K562 (cell line): ENCODE results near the gene ZKSCAN8. TPM values are rescaled to one million over a fixed set of nuclear protein-coding genes. Genes with fewer than 3 reads are reported as not detected.

Experiments
- CC2D1A ChIP-seq: fragments of 450-650 bp; IDR thresholded peaks from 2 replicates; pipeline ENCODE4 v1.6.1; 2017; ENCODE audit warnings: mild to moderate bottlenecking
- CREBBP ChIP-seq: IDR thresholded peaks from one replicate; pipeline ENCODE4 v1.6.1; 2012; ENCODE audit warnings: low read depth, mild to moderate bottlenecking, control low read depth, inconsistent platforms, low read length
- KAT2B ChIP-seq: IDR thresholded peaks from one replicate; pipeline ENCODE4 v1.6.1; 2012; ENCODE audit warnings: low read depth, mild to moderate bottlenecking, control low read depth, inconsistent platforms, low read length, moderate library complexity
- LCOR ChIP-seq: sonication (generic); formaldehyde crosslinking; IDR thresholded peaks from 2 replicates; pipeline ENCODE4 v1.8.0; 2022; ENCODE audit warnings: mild to moderate bottlenecking, missing genetic modification reagents
- SMARCC2 ChIP-seq: fragments of 450-650 bp; IDR thresholded peaks from 2 replicates; pipeline ENCODE4 v1.6.1; 2017; ENCODE audit warnings: antibody characterized with exemption, moderate library complexity, mild to moderate bottlenecking, low read depth
- SMARCE1 ChIP-seq: fragments of 450-650 bp; IDR thresholded peaks from 2 replicates; pipeline ENCODE4 v1.7.1; 2016; ENCODE audit warnings: mild to moderate bottlenecking
- STAG1 ChIP-seq: sonication (generic); formaldehyde crosslinking; IDR thresholded peaks from 2 replicates; pipeline ENCODE4 v1.5.0; 2020; ENCODE audit warnings: missing genetic modification reagents, borderline replicate concordance
- ZNF197 ChIP-seq: fragments of 200-800 bp; sonication (Bioruptor generic); IDR thresholded peaks from 2 replicates; pipeline ENCODE4 v1.6.1; 2016; ENCODE audit warnings: low read depth, missing genetic modification characterization, missing compliant biosample characterization
- ZNF695 ChIP-seq: fragments of 450-650 bp; formaldehyde crosslinking; IDR thresholded peaks from 2 replicates; pipeline ENCODE4 v1.4.0; 2020; ENCODE audit warnings: mild to moderate bottlenecking, moderate library complexity
- ZNF778 ChIP-seq: fragments of 450-650 bp; formaldehyde crosslinking; IDR thresholded peaks from 2 replicates; pipeline ENCODE4 v1.4.0; 2020; ENCODE audit warnings: mild to moderate bottlenecking, moderate library complexity
- polyA plus RNA-seq, 8 experiments: library from polyadenylated mRNA; depleted of rRNA in 4 of 8; stranded (reverse) in 5 of 8; unstranded in 3 of 8; fragments of >200 nt; fragmentation: Nextera tagmentation in 2 of 8; fragmentation: Illumina TruSeq in 1 of 8; extraction: Ambion mirVana in 2 of 8; extraction: Trizol in 1 of 8; gene quantifications; 2 replicates each; pipeline versions ENCODE4 v1.2.1 to v1.2.3, GENCODE V29; 2011 to 2014; ENCODE audit warnings: inconsistent platforms in 1 of 8, missing spikeins in 1 of 8
- total RNA-seq, 7 experiments: library from RNA; depleted of rRNA in 6 of 7; stranded (reverse); fragments of >200 nt in 6 of 7; fragmentation: Illumina TruSeq in 2 of 7; extraction: Trizol in 2 of 7; gene quantifications; 2 replicates each; pipeline versions ENCODE4 v1.2.1 to v1.2.3, GENCODE V29; 2011 to 2021; ENCODE audit warnings: low replicate concordance in 1 of 7
- TF ChIP-seq, protein P1 (sequence below): fragments of 450-650 bp; IDR thresholded peaks from 2 replicates; pipeline ENCODE4 v1.6.1; 2017; ENCODE audit warnings: antibody characterized with exemption
- TF ChIP-seq, protein P2 (sequence below): fragments of 450-650 bp; IDR thresholded peaks from 2 replicates; pipeline ENCODE4 v1.6.1; 2016; ENCODE audit warnings: borderline replicate concordance
- TF ChIP-seq, protein P3 (sequence below): IDR thresholded peaks from 2 replicates; pipeline ENCODE4 v1.6.1; 2011; ENCODE audit warnings: borderline replicate concordance, low read depth, mild to moderate bottlenecking, moderate library complexity, low read length; ENCODE audit not compliant: insufficient read depth, poor library complexity, severe bottlenecking
- TF ChIP-seq, protein P4 (sequence below), 3 experiments: fragments of 200-800 bp in 1 of 3; sonication (Bioruptor generic) in 1 of 3; sonication (generic) in 1 of 3; formaldehyde crosslinking in 1 of 3; IDR thresholded peaks; 2 replicates each; pipeline versions ENCODE4 v1.6.1 to v1.8.0; 2016 to 2022; ENCODE audit warnings: mild to moderate bottlenecking in 2 of 3, missing compliant biosample characterization in 2 of 3, missing genetic modification characterization in 2 of 3, missing genetic modification reagents in 1 of 3
- TF ChIP-seq, protein P5 (sequence below), 2 experiments: fragments of 150-350 bp in 1 of 2; IDR thresholded peaks; 2 replicates each; pipeline ENCODE4 v1.6.1; 2012 to 2016; ENCODE audit warnings: low read depth in 2 of 2, low read length in 2 of 2, mild to moderate bottlenecking in 1 of 2, moderate library complexity in 1 of 2

The ZKSCAN8 gene
- total and polyA plus RNA-seq, 9 of the 15 experiments (the other 6 are each of a cell fraction or from before 2014, with no cell fraction given) = 3.3 to 37.7 (median 21.7) TPM

DNA sequence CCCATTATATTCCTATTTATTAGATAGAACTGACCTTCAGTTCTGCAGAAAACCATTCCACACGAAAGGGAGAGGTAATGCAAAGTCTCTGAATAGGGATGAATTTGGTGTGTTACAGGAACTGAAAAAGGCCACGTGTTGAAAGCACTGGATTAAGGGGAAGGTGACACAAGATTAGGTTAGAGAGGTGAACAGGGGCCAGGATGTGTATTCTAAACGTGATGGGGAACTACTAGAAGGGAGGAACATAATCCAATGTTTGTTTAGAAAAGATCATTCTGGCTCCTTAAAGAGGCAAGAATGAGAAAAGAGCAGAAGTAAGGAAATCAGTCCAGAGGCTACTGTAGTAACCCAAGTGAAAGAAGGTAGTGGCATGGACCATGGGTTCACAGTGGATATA is 6.3 kb upstream of the ZKSCAN8 start (continued):
- TF ChIP-seq, protein P1, sequence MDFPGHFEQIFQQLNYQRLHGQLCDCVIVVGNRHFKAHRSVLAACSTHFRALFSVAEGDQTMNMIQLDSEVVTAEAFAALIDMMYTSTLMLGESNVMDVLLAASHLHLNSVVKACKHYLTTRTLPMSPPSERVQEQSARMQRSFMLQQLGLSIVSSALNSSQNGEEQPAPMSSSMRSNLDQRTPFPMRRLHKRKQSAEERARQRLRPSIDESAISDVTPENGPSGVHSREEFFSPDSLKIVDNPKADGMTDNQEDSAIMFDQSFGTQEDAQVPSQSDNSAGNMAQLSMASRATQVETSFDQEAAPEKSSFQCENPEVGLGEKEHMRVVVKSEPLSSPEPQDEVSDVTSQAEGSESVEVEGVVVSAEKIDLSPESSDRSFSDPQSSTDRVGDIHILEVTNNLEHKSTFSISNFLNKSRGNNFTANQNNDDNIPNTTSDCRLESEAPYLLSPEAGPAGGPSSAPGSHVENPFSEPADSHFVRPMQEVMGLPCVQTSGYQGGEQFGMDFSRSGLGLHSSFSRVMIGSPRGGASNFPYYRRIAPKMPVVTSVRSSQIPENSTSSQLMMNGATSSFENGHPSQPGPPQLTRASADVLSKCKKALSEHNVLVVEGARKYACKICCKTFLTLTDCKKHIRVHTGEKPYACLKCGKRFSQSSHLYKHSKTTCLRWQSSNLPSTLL = no peak
- TF ChIP-seq ZNF197 (CRISPR knock-in tag) = no peak
- no peak for TF ChIP-seq CREBBP
- TF ChIP-seq LCOR (CRISPR knock-in tag) = no peak
- TF ChIP-seq, protein P2, sequence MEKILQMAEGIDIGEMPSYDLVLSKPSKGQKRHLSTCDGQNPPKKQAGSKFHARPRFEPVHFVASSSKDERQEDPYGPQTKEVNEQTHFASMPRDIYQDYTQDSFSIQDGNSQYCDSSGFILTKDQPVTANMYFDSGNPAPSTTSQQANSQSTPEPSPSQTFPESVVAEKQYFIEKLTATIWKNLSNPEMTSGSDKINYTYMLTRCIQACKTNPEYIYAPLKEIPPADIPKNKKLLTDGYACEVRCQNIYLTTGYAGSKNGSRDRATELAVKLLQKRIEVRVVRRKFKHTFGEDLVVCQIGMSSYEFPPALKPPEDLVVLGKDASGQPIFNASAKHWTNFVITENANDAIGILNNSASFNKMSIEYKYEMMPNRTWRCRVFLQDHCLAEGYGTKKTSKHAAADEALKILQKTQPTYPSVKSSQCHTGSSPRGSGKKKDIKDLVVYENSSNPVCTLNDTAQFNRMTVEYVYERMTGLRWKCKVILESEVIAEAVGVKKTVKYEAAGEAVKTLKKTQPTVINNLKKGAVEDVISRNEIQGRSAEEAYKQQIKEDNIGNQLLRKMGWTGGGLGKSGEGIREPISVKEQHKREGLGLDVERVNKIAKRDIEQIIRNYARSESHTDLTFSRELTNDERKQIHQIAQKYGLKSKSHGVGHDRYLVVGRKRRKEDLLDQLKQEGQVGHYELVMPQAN = 0 out of 2 replicates have a peak, but pooled peaks have one; percentile 29
- TF ChIP-seq, protein P3, sequence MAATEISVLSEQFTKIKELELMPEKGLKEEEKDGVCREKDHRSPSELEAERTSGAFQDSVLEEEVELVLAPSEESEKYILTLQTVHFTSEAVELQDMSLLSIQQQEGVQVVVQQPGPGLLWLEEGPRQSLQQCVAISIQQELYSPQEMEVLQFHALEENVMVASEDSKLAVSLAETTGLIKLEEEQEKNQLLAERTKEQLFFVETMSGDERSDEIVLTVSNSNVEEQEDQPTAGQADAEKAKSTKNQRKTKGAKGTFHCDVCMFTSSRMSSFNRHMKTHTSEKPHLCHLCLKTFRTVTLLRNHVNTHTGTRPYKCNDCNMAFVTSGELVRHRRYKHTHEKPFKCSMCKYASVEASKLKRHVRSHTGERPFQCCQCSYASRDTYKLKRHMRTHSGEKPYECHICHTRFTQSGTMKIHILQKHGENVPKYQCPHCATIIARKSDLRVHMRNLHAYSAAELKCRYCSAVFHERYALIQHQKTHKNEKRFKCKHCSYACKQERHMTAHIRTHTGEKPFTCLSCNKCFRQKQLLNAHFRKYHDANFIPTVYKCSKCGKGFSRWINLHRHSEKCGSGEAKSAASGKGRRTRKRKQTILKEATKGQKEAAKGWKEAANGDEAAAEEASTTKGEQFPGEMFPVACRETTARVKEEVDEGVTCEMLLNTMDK = no peak
- TF ChIP-seq CC2D1A = no peak
- TF ChIP-seq, protein P4, sequence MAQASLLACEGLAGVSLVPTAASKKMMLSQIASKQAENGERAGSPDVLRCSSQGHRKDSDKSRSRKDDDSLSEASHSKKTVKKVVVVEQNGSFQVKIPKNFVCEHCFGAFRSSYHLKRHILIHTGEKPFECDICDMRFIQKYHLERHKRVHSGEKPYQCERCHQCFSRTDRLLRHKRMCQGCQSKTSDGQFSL (CRISPR knock-in tag; IDR thresholded peaks at IDR 0.05) = no peak
- TF ChIP-seq, protein P4 (tag; IDR thresholded peaks at IDR 0.05) = no peak
- TF ChIP-seq ZNF778 (CRISPR knock-in tag) = no peak
- TF ChIP-seq, protein P5, sequence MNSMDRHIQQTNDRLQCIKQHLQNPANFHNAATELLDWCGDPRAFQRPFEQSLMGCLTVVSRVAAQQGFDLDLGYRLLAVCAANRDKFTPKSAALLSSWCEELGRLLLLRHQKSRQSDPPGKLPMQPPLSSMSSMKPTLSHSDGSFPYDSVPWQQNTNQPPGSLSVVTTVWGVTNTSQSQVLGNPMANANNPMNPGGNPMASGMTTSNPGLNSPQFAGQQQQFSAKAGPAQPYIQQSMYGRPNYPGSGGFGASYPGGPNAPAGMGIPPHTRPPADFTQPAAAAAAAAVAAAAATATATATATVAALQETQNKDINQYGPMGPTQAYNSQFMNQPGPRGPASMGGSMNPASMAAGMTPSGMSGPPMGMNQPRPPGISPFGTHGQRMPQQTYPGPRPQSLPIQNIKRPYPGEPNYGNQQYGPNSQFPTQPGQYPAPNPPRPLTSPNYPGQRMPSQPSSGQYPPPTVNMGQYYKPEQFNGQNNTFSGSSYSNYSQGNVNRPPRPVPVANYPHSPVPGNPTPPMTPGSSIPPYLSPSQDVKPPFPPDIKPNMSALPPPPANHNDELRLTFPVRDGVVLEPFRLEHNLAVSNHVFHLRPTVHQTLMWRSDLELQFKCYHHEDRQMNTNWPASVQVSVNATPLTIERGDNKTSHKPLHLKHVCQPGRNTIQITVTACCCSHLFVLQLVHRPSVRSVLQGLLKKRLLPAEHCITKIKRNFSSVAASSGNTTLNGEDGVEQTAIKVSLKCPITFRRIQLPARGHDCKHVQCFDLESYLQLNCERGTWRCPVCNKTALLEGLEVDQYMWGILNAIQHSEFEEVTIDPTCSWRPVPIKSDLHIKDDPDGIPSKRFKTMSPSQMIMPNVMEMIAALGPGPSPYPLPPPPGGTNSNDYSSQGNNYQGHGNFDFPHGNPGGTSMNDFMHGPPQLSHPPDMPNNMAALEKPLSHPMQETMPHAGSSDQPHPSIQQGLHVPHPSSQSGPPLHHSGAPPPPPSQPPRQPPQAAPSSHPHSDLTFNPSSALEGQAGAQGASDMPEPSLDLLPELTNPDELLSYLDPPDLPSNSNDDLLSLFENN (IDR thresholded peaks at IDR 0.05; ENCODE audit: low read depth in 2 of 2, low read length in 2 of 2) = no peak
- TF ChIP-seq STAG1 (CRISPR knock-in tag) = no peak
- no peak for TF ChIP-seq SMARCE1
- TF ChIP-seq SMARCC2 = no peak
- no peak for TF ChIP-seq KAT2B
- no peak for TF ChIP-seq ZNF695 (CRISPR knock-in tag)
